Measurements from ENCODE around the gene PJA2.

PJA2 gene

DNA sequence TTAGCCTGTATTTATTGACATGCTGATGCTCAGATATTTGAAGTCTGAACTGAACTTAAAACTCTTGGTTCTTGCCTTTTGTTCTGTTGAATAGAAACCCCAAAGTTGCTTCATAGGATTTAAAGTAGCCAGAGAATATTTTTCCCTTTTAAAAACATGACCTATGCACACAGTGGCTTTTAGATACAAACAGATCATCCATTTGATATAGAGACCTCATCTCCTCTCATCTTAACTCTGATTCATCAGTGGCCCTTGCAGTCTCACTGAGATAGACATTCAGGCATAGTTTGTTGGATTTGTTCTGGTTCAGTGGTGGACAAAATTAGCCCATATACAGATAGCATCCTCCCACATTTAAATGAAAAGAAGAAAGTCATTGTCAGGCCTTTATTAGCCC is 43.5 kb upstream of the PJA2 start:
- no peaks in the 10 kb centered on the region for H3K36me3 ChIP-seq (ENCODE audit: control insufficient read depth, low read length)
- no peak overlapping the region for H3K4me3 ChIP-seq (ENCODE audit: low read length)
- no peaks in the 10 kb centered on the region for H3K79me2 ChIP-seq (ENCODE audit: control insufficient read depth, low read length)
- TF ChIP-seq EZH2phosphoT487 (IDR thresholded peaks at IDR 0.05; ENCODE audit: borderline replicate concordance, low read length): no peak
- TF ChIP-seq, protein P1, sequence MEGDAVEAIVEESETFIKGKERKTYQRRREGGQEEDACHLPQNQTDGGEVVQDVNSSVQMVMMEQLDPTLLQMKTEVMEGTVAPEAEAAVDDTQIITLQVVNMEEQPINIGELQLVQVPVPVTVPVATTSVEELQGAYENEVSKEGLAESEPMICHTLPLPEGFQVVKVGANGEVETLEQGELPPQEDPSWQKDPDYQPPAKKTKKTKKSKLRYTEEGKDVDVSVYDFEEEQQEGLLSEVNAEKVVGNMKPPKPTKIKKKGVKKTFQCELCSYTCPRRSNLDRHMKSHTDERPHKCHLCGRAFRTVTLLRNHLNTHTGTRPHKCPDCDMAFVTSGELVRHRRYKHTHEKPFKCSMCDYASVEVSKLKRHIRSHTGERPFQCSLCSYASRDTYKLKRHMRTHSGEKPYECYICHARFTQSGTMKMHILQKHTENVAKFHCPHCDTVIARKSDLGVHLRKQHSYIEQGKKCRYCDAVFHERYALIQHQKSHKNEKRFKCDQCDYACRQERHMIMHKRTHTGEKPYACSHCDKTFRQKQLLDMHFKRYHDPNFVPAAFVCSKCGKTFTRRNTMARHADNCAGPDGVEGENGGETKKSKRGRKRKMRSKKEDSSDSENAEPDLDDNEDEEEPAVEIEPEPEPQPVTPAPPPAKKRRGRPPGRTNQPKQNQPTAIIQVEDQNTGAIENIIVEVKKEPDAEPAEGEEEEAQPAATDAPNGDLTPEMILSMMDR (IDR thresholded peaks at IDR 0.05; ENCODE audit: low read depth, low read length, poor library complexity, severe bottlenecking): no peak
- H3K4me1 ChIP-seq (ENCODE audit: control insufficient read depth, low read length): no peaks in the 10 kb centered on the region
- no peaks in the 10 kb centered on the region for H3K9me2 ChIP-seq (replicated peaks; ENCODE audit: control insufficient read depth, low read length)
- H3F3A ChIP-seq (ENCODE audit: control insufficient read depth, insufficient read depth): no peaks in the 10 kb centered on the region
- no peaks in the 10 kb centered on the region for H4K20me1 ChIP-seq (ENCODE audit: control insufficient read depth, insufficient read depth, low read depth, low read length)
- H3K4me2 ChIP-seq (ENCODE audit: low read length): no peak overlapping the region
- H3K27ac ChIP-seq (ENCODE audit: low read depth, low read length): no peak overlapping the region
- H3K9me3 ChIP-seq (ENCODE audit: control insufficient read depth, insufficient read depth, low read length): no peaks in the 10 kb centered on the region
- H3K27me3 ChIP-seq (ENCODE audit: control insufficient read depth, low read length): peaks cover 5% of the 10 kb centered on the region; the same call in 1 of the 2 replicates

DNA sequence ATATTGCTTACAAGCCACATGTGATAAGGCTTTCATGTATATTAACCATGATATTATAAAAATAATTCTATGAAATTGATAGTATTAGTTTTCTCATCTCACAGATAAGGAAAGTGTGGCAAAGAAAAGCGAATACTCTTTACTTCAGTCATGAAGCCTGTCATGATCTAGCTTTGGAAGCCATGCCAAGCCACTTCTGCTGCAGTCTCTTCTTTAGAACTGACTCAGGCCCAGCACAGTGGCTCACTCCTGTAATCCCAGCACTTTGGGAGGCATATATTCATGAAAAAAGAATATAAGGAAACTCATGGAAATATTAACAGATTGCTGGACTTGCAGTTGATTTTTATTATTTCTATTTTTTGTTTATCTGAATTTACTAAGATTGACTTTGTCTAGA is 42.9 kb upstream of the PJA2 start:
- peaks cover 5% of the 10 kb centered on the region; the same call in 1 of the 2 replicates for H3K27me3 ChIP-seq (ENCODE audit: control insufficient read depth, low read length)
- H3K27ac ChIP-seq (ENCODE audit: low read depth, low read length): no peak overlapping the region
- H3K79me2 ChIP-seq (ENCODE audit: control insufficient read depth, low read length): no peaks in the 10 kb centered on the region
- no peaks in the 10 kb centered on the region for H3K9me2 ChIP-seq (replicated peaks; ENCODE audit: control insufficient read depth, low read length)
- H3K4me1 ChIP-seq (ENCODE audit: control insufficient read depth, low read length): no peaks in the 10 kb centered on the region
- H3K4me2 ChIP-seq (ENCODE audit: low read length): no peak overlapping the region
- no peaks in the 10 kb centered on the region for H4K20me1 ChIP-seq (ENCODE audit: control insufficient read depth, insufficient read depth, low read depth, low read length)
- H3K4me3 ChIP-seq (ENCODE audit: low read length): no peak overlapping the region
- no peaks in the 10 kb centered on the region for H3K36me3 ChIP-seq (ENCODE audit: control insufficient read depth, low read length)
- no peaks in the 10 kb centered on the region for H3K9me3 ChIP-seq (ENCODE audit: control insufficient read depth, insufficient read depth, low read length)
- TF ChIP-seq, protein P1 (IDR thresholded peaks at IDR 0.05; ENCODE audit: low read depth, low read length, poor library complexity, severe bottlenecking): no peak
- no peak for TF ChIP-seq EZH2phosphoT487 (IDR thresholded peaks at IDR 0.05; ENCODE audit: borderline replicate concordance, low read length)
- H3F3A ChIP-seq (ENCODE audit: control insufficient read depth, insufficient read depth): no peaks in the 10 kb centered on the region

DNA sequence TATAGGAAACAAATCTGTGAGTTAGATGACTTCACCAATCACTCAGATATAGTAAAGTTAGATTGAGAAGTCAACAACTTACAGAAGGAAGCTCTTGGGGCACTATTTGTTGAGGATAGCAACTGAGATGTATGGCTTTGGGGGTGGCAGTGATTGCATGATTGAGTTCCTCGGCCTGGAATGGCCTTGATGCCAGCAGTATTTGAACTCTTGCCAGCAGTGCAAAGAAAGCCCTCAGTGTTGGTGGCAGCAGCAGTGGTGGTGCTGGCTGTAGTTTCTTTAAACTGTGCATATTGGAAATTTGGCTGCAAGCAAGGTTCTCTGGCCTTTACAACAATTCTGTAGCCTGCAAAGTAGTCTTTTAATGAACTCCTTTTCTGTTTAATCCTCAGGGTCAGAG is 41.4 kb upstream of the PJA2 start:
- Histone ChIP-seq H3K4me2 (ENCODE audit: low read length) (no peak overlapping the region), H3K79me2 (ENCODE audit: control insufficient read depth, low read length) (no peaks in the 10 kb centered on the region), H3K4me3 (ENCODE audit: low read length) (no peak overlapping the region), H3K9me3 (ENCODE audit: control insufficient read depth, insufficient read depth, low read length) (no peaks in the 10 kb centered on the region), H3K36me3 (ENCODE audit: control insufficient read depth, low read length) (no peaks in the 10 kb centered on the region), H3K27me3 (ENCODE audit: control insufficient read depth, low read length) (peaks cover 5% of the 10 kb centered on the region; the same call in 1 of the 2 replicates), H3K9me2 (replicated peaks; ENCODE audit: control insufficient read depth, low read length) (no peaks in the 10 kb centered on the region), H3K4me1 (ENCODE audit: control insufficient read depth, low read length) (no peaks in the 10 kb centered on the region), H3F3A (ENCODE audit: control insufficient read depth, insufficient read depth) (no peaks in the 10 kb centered on the region), H4K20me1 (ENCODE audit: control insufficient read depth, insufficient read depth, low read depth, low read length) (no peaks in the 10 kb centered on the region), H3K27ac (ENCODE audit: low read depth, low read length) (no peak overlapping the region)
- TF ChIP-seq, protein P1 (IDR thresholded peaks at IDR 0.05; ENCODE audit: low read depth, low read length, poor library complexity, severe bottlenecking): no peak
- no peak for TF ChIP-seq EZH2phosphoT487 (IDR thresholded peaks at IDR 0.05; ENCODE audit: borderline replicate concordance, low read length)
